Coronary artery (tissue), 2 donors: Measurements from ENCODE around the gene METTL15.

ENCODE experiments used
- DNase-seq: peaks from one replicate; pipeline ENCODE4 v3.0.0-alpha.2; 2017; ENCODE audit warnings: low spot score
- H3K27ac ChIP-seq, 2 donors: fragments of 200-600 bp; sonication (generic); one replicate each; pipeline ENCODE4 v1.5.1; 2016 to 2019
- H3K4me3 ChIP-seq: fragments of 200-600 bp; sonication (generic); 2 replicates; pipeline ENCODE4 v1.5.1; 2016; ENCODE audit warnings: mild to moderate bottlenecking, moderate library complexity
- CTCF ChIP-seq: fragments of 200-600 bp; sonication (generic); IDR thresholded peaks from one replicate; pipeline ENCODE4 v1.5.1; 2019; ENCODE audit warnings: antibody characterized with exemption

Gene METTL15

GRCh38 chr11:28104425-28104824, 3.8 kb upstream of the METTL15 start:
- Histone ChIP-seq H3K4me3 (no peak overlapping the region), H3K27ac (no peak overlapping the region)
- no peak for TF ChIP-seq CTCF
- DNase-seq = no peak

GRCh38 chr11:28104984-28105383, 3.2 kb upstream of the METTL15 start:
- no peak for DNase-seq
- no peak overlapping the region for H3K4me3 ChIP-seq
- no peak overlapping the region for H3K27ac ChIP-seq
- TF ChIP-seq CTCF = no peak

GRCh38 chr11:28105869-28106268, 2.3 kb upstream of the METTL15 start:
- no peak overlapping the region for H3K4me3 ChIP-seq
- DNase-seq = no peak
- H3K27ac ChIP-seq = no peak overlapping the region
- TF ChIP-seq CTCF = no peak

GRCh38 chr11:28106353-28107043, 1.7 kb upstream of the METTL15 start:
- TF ChIP-seq CTCF = no peak
- Histone ChIP-seq H3K27ac (no peak overlapping the region), H3K4me3 (no peak overlapping the region)
- no peak for DNase-seq

GRCh38 chr11:28107191-28107749, 918 bp upstream of the METTL15 start:
- peak overlapping the region; percentile 74 for H3K4me3 ChIP-seq
- no peak for TF ChIP-seq CTCF
- peak overlapping the region; percentile 80 to 87 for H3K27ac ChIP-seq
- DNase-seq = peak; percentile 71

GRCh38 chr11:28108958-28109357, 770 bp downstream of the METTL15 start:
- no peak for DNase-seq
- Histone ChIP-seq H3K27ac (peak overlapping the region in 1 of 2 donors; percentile 87), H3K4me3 (peak overlapping the region; percentile 74)
- no peak for TF ChIP-seq CTCF

- DNase-seq = peak; percentile 81
- Histone ChIP-seq H3K4me3 (peak overlapping the region; percentile 73), H3K27ac (peak overlapping the region; percentile 76 to 86)
- no peak for TF ChIP-seq CTCF
These were observed 2.1 kb downstream of the METTL15 start for GRCh38 chr11:28110108-28110820.
